ENCODE data around the gene BTBD16. TPM values are rescaled to one million over a fixed set of nuclear protein-coding genes. Genes with fewer than 3 reads are reported as not detected.

Gene BTBD16
- total and polyA plus RNA-seq, 10 of the 15 experiments (the other 5 are each of a cell fraction or from before 2014, with no cell fraction given), result 0.11 TPM; not detected in 9

DNA sequence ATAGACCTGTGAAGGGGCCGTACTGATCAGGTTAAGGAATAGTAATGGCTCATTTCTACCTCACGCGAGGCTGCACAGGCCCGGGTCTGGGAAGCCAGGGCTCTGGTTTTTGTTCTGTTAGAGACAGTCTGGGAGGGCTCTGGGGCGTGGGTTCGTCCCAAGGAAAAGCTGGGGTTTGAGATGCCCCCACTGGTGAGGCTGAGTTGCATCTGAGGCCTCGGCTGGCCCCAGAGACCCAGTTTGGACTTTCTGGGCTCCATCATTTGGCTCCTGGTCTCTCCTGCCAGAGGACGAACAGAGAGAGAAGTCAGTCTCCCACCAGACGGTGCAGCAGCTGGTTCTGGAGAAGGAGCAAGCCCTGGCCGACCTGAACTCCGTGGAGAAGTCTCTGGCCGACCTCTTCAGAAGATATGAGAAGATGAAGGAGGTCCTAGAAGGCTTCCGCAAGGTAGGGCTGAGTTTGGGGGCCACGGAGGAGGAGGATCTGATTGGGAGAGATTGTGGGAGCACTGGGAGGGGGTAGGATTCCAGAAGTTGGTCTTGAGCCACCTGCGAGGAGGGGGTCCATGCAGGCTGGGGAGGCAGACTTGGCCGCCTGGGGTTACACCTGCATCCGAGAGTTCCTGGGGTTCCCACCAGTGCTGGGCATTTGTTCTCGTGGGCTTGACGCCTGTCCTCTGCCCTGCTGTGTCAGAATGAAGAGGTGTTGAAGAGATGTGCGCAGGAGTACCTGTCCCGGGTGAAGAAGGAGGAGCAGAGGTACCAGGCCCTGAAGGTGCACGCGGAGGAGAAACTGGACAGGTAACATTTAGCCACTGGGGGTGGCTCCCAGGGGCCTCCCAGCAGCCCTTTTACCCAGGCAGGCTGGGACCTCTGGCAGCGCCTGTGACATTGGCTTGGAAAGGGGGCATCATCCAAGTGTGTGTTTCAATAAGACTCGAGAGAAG, 22.5 kb upstream of the BTBD16 start:
- no peak overlapping the region for H3K9ac ChIP-seq (ENCODE audit: control insufficient read depth, insufficient read depth, low read length)
- no peak overlapping the region for H2AFZ ChIP-seq (ENCODE audit: control insufficient read depth, low read depth, low read length)
- no peaks in the 10 kb centered on the region for H3K79me2 ChIP-seq (ENCODE audit: control insufficient read depth, insufficient read depth, low read length)
- intact Hi-C loops (cut with micrococcal nuclease; ENCODE audit: unreplicated experiment), result no loop called here
- DNase-seq (ENCODE audit: low read depth, low spot score) (no peak), FAIRE-seq (no peak), ATAC-seq (no peak)
- SMC1A ChIA-PET (ENCODE audit: uncharacterized antibody, unreplicated experiment), result no interaction called here
- RAD21 ChIA-PET (ENCODE audit: unreplicated experiment), result no interaction called here
- no peak for TF ChIP-seq ZNF274 (IDR thresholded peaks at IDR 0.05; ENCODE audit: insufficient read depth, insufficient read length)
- no peak for TF ChIP-seq SIX5 (IDR thresholded peaks at IDR 0.05; ENCODE audit: low read depth, low read length, severe bottlenecking)
- TF ChIP-seq, protein P1, sequence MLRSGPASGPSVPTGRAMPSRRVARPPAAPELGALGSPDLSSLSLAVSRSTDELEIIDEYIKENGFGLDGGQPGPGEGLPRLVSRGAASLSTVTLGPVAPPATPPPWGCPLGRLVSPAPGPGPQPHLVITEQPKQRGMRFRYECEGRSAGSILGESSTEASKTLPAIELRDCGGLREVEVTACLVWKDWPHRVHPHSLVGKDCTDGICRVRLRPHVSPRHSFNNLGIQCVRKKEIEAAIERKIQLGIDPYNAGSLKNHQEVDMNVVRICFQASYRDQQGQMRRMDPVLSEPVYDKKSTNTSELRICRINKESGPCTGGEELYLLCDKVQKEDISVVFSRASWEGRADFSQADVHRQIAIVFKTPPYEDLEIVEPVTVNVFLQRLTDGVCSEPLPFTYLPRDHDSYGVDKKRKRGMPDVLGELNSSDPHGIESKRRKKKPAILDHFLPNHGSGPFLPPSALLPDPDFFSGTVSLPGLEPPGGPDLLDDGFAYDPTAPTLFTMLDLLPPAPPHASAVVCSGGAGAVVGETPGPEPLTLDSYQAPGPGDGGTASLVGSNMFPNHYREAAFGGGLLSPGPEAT (IDR thresholded peaks at IDR 0.05; ENCODE audit: low read depth), result no peak
- no peak for TF ChIP-seq RAD51 (IDR thresholded peaks at IDR 0.05)
- TF ChIP-seq BCL11A (IDR thresholded peaks at IDR 0.05; ENCODE audit: low read depth, low read length), result no peak
- TF ChIP-seq CBX3 (IDR thresholded peaks at IDR 0.05; ENCODE audit: borderline replicate concordance, low read depth), result no peak
- no peak for TF ChIP-seq ZSCAN29 (IDR thresholded peaks at IDR 0.05)
- TF ChIP-seq POLR2AphosphoS5 (IDR thresholded peaks at IDR 0.05; ENCODE audit: low read length), result no peak
- no peak for TF ChIP-seq CEBPB (IDR thresholded peaks at IDR 0.05; ENCODE audit: borderline replicate concordance in 1 of 2, low read depth in 2 of 2, low read length in 2 of 2)
- no peak for TF ChIP-seq RCOR1 (conservative IDR thresholded peaks at IDR 0.05; ENCODE audit: low read depth, low read length)
- no peak for TF ChIP-seq KLF5 (IDR thresholded peaks at IDR 0.05; ENCODE audit: partially characterized antibody)
- no peak for TF ChIP-seq IRF4 (IDR thresholded peaks at IDR 0.05; ENCODE audit: low read depth, low read length)
- no peak for TF ChIP-seq ZNF217 (IDR thresholded peaks at IDR 0.05)
- no peak for TF ChIP-seq POLR2A (IDR thresholded peaks at IDR 0.05; ENCODE audit: low read depth, low read length)
- H3K27me3 ChIP-seq (replicated peaks in 1 of 2; ENCODE audit: control insufficient read depth in 2 of 2, insufficient read depth in 2 of 2, low read length in 1 of 2), result 0 out of 4 replicates have a peak, but pooled peaks cover 0 to 1% of the 10 kb centered on the region in 2 experiments
- POLR2A ChIA-PET, result no interaction called here
- no peaks in the 10 kb centered on the region for H3K36me3 ChIP-seq (ENCODE audit: control insufficient read depth in 2 of 2, insufficient read depth in 2 of 2, low read length in 1 of 2)
- no TSS peak for BruUV-seq (replicated peaks)
- CTCF ChIA-PET, result no interaction called here
- no peak overlapping the region for H3K4me2 ChIP-seq (ENCODE audit: control insufficient read depth, insufficient read depth)
- no peaks in the 10 kb centered on the region for H3K4me1 ChIP-seq (ENCODE audit: control insufficient read depth, insufficient read depth, low read length)
- H3K27ac ChIP-seq (ENCODE audit: control insufficient read depth, insufficient read depth), result no peak overlapping the region
- no peak overlapping the region for H3K4me3 ChIP-seq
- H3K9me3 ChIP-seq (replicated peaks; ENCODE audit: control insufficient read depth, insufficient read depth, low read length), result no peaks in the 10 kb centered on the region
- in situ Hi-C loops (cut with MboI), result no loop called here
- no peaks in the 10 kb centered on the region for H4K20me1 ChIP-seq (ENCODE audit: control insufficient read depth, insufficient read depth)
- WGBS (ENCODE audit: insufficient coverage, insufficient replicate concordance, low lambda C conversion rate, missing lambda C conversion rate), result 20% methylated on average over 25 of the region's 25 CpGs
